ENCODE measurements around the gene FLRT1. TPM values are rescaled to one million over a fixed set of nuclear protein-coding genes. Genes with fewer than 3 reads are reported as not detected.

Gene FLRT1
- total RNA-seq, 2 donors from 2014 or later: 0.67 to 1.7 TPM

DNA sequence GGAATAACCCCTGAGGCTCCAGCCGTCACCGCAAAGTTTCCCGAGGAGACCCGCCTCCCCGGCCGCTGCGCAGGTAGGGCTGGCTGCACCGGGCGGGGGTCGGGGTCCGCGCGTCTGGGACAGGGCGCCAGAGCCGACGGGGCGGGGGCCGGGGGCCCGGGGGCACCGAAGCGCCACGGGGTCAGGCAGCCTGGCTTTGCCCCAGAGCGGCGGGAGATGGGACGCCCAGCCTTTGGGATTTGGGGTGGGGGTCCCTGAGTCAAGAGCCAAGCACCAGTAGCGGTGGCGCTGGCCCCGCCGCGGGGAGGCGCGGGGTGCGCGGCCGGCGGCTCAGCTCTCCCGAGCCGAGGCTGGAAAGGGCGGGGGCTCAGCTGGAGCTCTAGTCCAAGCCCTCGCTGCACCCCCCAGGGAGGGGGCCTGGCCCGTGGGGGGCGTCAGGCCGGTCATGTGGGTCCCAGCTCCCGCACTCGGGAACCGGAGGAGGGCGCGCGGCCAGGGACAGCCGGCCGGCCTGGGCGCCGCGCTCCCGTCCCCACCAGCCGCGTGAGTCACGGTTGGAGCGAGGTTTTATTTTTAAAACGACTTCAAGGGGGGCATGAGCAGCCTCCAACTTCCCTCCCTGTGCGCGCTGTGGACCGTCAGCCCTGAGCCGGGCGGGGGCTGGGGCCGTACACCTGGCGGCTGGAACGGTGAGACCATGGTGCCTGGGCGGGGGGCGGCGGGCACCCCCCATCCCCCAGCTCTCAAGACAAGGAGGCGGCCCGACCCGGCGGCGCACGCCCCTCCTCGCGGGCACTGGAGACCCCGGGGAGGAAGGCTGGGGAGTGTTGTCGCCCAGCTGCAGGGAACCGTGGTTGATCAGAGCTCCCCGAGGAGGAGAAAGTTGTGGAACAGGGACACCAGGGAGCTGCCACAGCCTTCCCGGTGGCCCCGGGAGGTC is 626 bp downstream of the FLRT1 start:
- H3K9me3 ChIP-seq: no peaks in the 10 kb centered on the region
- DNase-seq (ENCODE audit: low spot score): no peak
- no peaks in the 10 kb centered on the region for H3K36me3 ChIP-seq
- no peaks in the 10 kb centered on the region for H3K27me3 ChIP-seq
- peak overlapping the region; percentile 50 to 62 for H3K4me3 ChIP-seq
- peaks cover 0 to 20% of the 10 kb centered on the region in 2 donors for H3K4me1 ChIP-seq
- H3K27ac ChIP-seq: peak overlapping the region; percentile 62 to 68
- TF ChIP-seq CTCF (IDR thresholded peaks at IDR 0.05): no peak

- no peak for DNase-seq (ENCODE audit: low spot score)
- Histone ChIP-seq H3K4me3 (peak overlapping the region in 1 of 2 donors; percentile 62), H3K4me1 (peaks cover 0 to 20% of the 10 kb centered on the region in 2 donors), H3K36me3 (no peaks in the 10 kb centered on the region), H3K9me3 (no peaks in the 10 kb centered on the region), H3K27ac (peak overlapping the region; percentile 62 to 68), H3K27me3 (no peaks in the 10 kb centered on the region)
- TF ChIP-seq CTCF (IDR thresholded peaks at IDR 0.05): no peak
These were observed 1.4 kb downstream of the FLRT1 start for GRCh38 chr11:64037027-64037634.

- no peaks in the 10 kb centered on the region for H3K27me3 ChIP-seq
- H3K36me3 ChIP-seq: no peaks in the 10 kb centered on the region
- H3K27ac ChIP-seq: no peak overlapping the region
- TF ChIP-seq CTCF (IDR thresholded peaks at IDR 0.05): no peak
- peaks cover 0 to 20% of the 10 kb centered on the region in 2 donors for H3K4me1 ChIP-seq
- H3K9me3 ChIP-seq: no peaks in the 10 kb centered on the region
- H3K4me3 ChIP-seq: no peak overlapping the region
- DNase-seq (ENCODE audit: low spot score): no peak
These were observed 2.8 kb downstream of the FLRT1 start for GRCh38 chr11:64038500-64038899.

DNA sequence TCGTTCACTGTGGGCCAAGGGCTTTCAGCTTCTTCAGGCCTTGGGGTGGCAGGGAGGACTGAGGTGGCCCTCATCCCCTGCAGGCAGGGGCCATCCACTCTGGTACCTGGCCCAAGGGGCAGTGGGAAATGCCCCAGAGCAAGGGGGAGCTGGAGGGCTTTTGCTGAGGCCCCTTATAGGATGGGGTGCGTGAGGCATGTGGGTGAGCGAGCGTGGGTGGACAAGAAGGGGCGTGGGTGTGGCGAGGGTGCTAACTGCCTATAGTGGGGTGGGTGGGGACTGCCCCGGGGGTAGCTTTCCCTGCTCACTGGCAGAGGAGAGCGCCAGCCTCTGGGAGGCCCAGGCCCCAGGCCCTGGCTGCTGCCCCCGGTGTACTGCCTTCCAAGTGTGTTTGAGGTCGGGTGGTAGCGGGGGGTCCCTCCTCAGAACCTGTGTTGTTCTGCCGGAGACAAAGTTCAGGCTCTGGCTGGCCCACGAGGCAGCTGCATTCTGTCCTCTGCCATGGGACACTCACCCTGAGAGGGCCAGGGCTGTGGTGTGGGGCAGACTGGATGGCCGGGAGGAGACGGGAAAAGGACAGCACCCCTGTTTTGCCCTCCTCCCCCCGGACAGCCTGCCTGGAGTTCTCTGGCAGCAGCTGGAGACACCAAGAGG is 3.4 kb downstream of the FLRT1 start:
- no peak for TF ChIP-seq CTCF (IDR thresholded peaks at IDR 0.05)
- H3K4me1 ChIP-seq: peaks cover 0 to 20% of the 10 kb centered on the region in 2 donors
- H3K4me3 ChIP-seq: no peak overlapping the region
- no peaks in the 10 kb centered on the region for H3K36me3 ChIP-seq
- no peaks in the 10 kb centered on the region for H3K27me3 ChIP-seq
- no peak overlapping the region for H3K27ac ChIP-seq
- no peak for DNase-seq (ENCODE audit: low spot score)
- H3K9me3 ChIP-seq: no peaks in the 10 kb centered on the region

DNA sequence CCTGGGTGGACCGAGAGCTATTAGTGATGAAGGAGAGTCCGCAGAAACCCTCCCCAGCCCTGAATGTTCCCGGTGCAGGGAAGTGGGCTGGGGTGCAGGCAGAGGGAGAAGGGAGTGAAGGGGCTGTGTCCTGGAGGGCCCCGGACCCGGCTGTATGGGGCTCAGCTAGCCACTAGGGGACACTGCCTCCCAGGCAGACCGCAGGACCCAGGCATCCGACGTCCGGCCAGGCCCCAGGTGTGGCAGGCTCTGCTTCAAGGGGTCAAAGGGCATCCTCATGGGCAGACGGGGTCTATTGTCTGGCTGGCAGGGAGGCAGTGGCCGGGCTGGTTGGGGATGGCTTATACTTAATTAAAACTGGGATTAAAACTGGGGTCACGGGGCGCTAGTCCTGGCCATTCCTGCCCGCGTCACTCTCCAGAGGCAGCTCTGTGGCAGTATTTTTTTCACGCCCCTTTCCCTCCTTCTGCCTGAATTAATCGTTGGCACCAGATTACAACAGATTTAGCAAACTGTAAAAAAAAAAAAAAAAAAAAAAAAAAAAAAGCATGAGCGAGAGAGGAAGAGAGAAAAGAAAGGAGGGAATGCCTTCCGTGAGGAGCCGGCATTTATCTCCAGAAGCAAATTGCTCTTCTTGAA is 5.1 kb downstream of the FLRT1 start:
- Histone ChIP-seq H3K4me1 (peaks cover 0 to 14% of the 10 kb centered on the region in 2 donors), H3K4me3 (no peak overlapping the region), H3K27ac (no peak overlapping the region), H3K36me3 (no peaks in the 10 kb centered on the region), H3K27me3 (no peaks in the 10 kb centered on the region), H3K9me3 (no peaks in the 10 kb centered on the region)
- DNase-seq (ENCODE audit: low spot score): no peak
- peak in 1 of 2 donors; percentile 63 for TF ChIP-seq CTCF (IDR thresholded peaks at IDR 0.05)
